Measurements from ENCODE around the gene CORO7. TPM values are rescaled to one million over a fixed set of nuclear protein-coding genes. Genes with fewer than 3 reads are reported as not detected.
A peak's percentile ranks its signal among the peaks of the same experiment; 100 is the strongest.

CORO7 gene
- total RNA-seq, 1 donor from 2014 or later: 10.1 TPM

- DNase-seq (peak; percentile 66), ATAC-seq (peak; percentile 44)
- intact Hi-C loops (cut with micrococcal nuclease): no loop called here
Observed at GRCh38 chr16:4388271-4389021, 27.9 kb downstream of the CORO7 start.

GRCh38 chr16:4387781-4388180, 28.6 kb downstream of the CORO7 start:
- intact Hi-C loops (cut with micrococcal nuclease): no loop called here
- ATAC-seq (no peak), DNase-seq (peak; percentile 26)

- no peak for ATAC-seq
- DNase-seq: no peak
Observed at GRCh38 chr16:4386951-4387565, 29.3 kb downstream of the CORO7 start.

DNA sequence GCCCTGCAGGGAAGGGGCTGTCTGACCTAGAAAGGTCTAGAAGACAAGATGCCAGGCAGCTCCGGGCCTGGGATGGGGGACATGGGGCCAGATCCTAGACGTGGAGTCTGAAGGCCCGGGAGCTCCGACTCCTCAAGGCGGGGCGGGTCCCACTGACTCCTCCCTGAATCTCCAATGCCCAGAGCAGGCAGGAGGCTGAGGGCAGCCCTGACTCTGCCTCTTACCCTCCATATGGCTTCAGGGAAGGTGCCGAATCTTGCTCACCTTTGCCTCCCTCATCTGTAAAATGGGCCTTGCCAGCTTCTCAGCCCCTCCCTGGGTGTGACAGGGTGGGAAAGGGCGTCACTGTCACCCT, 30.0 kb downstream of the CORO7 start:
- intact Hi-C loops (cut with micrococcal nuclease): no loop called here
- ATAC-seq: peak; percentile 5
- peak; percentile 50 for DNase-seq

More at GRCh38 chr16:4386951-4387565, 29.3 kb downstream of the CORO7 start:
- intact Hi-C loops (cut with micrococcal nuclease): no loop called here

DNA sequence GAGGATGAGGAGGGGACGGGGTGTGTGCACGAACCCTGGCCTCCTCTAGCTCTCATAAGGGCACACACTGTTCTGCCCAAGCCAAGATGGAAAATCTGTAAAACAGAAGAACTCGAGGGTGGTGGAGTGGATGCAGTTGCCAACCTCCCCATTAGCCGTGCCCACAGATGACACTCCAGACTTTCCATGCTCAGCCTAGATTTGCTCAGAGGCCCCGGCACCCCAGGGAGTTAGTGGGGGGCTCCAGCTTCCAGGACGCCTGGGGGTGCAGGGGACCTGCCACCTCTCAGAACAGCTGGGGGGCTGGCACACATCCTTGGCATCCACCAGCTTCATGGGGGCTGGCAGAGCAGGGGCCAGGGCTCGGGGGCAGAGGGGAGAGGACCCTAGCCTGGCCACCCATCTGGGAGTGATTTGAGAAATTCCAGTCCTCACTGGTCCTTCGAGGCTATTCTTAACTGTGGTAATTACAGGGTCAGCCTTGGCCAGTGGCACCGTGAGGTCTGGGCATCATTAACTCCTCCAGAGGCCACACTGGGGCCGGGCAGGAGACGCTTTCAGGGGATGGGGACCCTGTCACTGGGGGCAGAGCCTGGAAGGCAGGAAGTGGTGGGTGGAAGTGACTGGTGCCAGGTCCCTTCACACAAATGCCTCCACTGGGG, 30.5 kb downstream of the CORO7 start:
- ATAC-seq: no peak
- intact Hi-C loops (cut with micrococcal nuclease): no loop called here
- DNase-seq: no peak

- peak; percentile 25 for DNase-seq
- intact Hi-C loops (cut with micrococcal nuclease): no loop called here
Observed at GRCh38 chr16:4385066-4385788, 31.2 kb downstream of the CORO7 start.

GRCh38 chr16:4384509-4384942, 31.9 kb downstream of the CORO7 start:
- intact Hi-C loops (cut with micrococcal nuclease): no loop called here
- peak; percentile 5 for ATAC-seq
- DNase-seq: peak; percentile 65

More at GRCh38 chr16:4385066-4385788, 31.2 kb downstream of the CORO7 start:
- ATAC-seq: no peak

GRCh38 chr16:4383591-4384444, 32.6 kb downstream of the CORO7 start:
- intact Hi-C loops (cut with micrococcal nuclease): no loop called here
- ATAC-seq: no peak
- DNase-seq: peak; percentile 23

GRCh38 chr16:4382795-4383357, 33.5 kb downstream of the CORO7 start:
- peak; percentile 33 for DNase-seq

GRCh38 chr16:4381935-4382794, 34.2 kb downstream of the CORO7 start:
- peak; percentile 29 for DNase-seq
- no peak for ATAC-seq

More at GRCh38 chr16:4382795-4383357, 33.5 kb downstream of the CORO7 start:
- intact Hi-C loops (cut with micrococcal nuclease): no loop called here
- no peak for ATAC-seq

DNA sequence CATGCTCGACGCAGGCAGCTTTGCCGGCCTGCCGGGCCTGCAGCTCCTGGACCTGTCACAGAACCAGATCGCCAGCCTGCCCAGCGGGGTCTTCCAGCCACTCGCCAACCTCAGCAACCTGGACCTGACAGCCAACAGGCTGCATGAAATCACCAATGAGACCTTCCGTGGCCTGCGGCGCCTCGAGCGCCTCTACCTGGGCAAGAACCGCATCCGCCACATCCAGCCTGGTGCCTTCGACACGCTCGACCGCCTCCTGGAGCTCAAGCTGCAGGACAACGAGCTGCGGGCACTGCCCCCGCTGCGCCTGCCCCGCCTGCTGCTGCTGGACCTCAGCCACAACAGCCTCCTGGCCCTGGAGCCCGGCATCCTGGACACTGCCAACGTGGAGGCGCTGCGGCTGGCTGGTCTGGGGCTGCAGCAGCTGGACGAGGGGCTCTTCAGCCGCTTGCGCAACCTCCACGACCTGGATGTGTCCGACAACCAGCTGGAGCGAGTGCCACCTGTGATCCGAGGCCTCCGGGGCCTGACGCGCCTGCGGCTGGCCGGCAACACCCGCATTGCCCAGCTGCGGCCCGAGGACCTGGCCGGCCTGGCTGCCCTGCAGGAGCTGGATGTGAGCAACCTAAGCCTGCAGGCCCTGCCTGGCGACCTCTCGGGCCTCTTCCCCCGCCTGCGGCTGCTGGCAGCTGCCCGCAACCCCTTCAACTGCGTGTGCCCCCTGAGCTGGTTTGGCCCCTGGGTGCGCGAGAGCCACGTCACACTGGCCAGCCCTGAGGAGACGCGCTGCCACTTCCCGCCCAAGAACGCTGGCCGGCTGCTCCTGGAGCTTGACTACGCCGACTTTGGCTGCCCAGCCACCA, 35.1 kb downstream of the CORO7 start:
- DNase-seq (peak; percentile 28), ATAC-seq (no peak)
- intact Hi-C loops (cut with micrococcal nuclease): no loop called here

More at GRCh38 chr16:4381935-4382794, 34.2 kb downstream of the CORO7 start:
- intact Hi-C loops (cut with micrococcal nuclease): no loop called here

- intact Hi-C loops (cut with micrococcal nuclease): no loop called here
- ATAC-seq: no peak
Observed at GRCh38 chr16:4380119-4381063, 36.0 kb downstream of the CORO7 start.

GRCh38 chr16:4378999-4379690, 37.3 kb downstream of the CORO7 start:
- DNase-seq: peak; percentile 30
- intact Hi-C loops (cut with micrococcal nuclease): no loop called here
- no peak for ATAC-seq

More at GRCh38 chr16:4380119-4381063, 36.0 kb downstream of the CORO7 start:
- peak; percentile 36 for DNase-seq

DNA sequence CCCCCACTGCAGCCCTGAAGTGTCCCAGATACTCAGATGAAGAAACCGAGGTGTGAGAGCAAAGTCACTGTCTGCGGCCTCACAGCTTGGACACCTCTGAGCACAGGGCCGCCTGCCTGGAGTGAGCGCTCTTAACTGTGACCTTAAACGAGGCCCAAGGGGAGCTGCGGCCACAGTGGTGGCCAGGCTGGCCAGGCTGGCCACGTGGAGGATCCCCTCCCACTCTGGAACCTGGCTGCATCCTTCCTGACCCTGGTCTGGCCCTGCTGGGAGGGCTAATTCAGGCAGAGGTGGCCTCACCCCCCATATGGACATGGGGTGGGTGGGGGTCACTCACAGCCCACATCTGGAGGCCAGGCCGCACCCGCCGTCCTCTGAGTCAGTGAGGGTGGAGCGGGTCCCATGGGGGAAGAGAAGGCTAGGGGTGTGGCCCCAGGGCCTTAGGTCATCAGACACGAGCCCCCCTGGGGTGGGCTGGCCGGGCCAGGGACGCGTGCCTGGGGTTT, 38.2 kb downstream of the CORO7 start:
- ATAC-seq (peak; percentile 9), DNase-seq (peak; percentile 68)
- intact Hi-C loops (cut with micrococcal nuclease): no loop called here

Data from left ventricle myocardium superior (tissue), 1 donor.